ENCODE measurements around the gene FBLN1. TPM values are rescaled to one million over a fixed set of nuclear protein-coding genes. Genes with fewer than 3 reads are reported as not detected.
"Not testable (repeated sequence)": the region's sequence is repeated elsewhere in the genome, so short reads cannot be mapped to it uniquely, and the experiment has no call there.

Gene FBLN1
- polyA plus RNA-seq, 1 experiment: 1,033 TPM

GRCh38 chr22:45590262-45590661 lies 87.6 kb downstream of the FBLN1 start:
- Histone ChIP-seq H3K36me3 (ENCODE audit: control insufficient read depth, insufficient read depth, low read length) (peaks cover 71% of the 10 kb centered on the region), H3K4me3 (ENCODE audit: low read depth, low read length) (no peak overlapping the region), H3K27me3 (ENCODE audit: control insufficient read depth, insufficient read depth, low read length) (no peaks in the 10 kb centered on the region)
- CTCF ChIA-PET: no interaction called here
- no peak for DNase-seq (ENCODE audit: low read depth)
- POLR2A ChIA-PET: no interaction called here
- TF ChIP-seq CTCF (IDR thresholded peaks at IDR 0.05; ENCODE audit: insufficient read depth, low read depth, low read length): no peak

GRCh38 chr22:45591633-45592213 lies 89.0 kb downstream of the FBLN1 start:
- CTCF ChIA-PET: interaction anchor here (1.0 to 1.2 kb wide), 2 partner anchors 14 to 53 kb away, joined by 3 to 7 read pairs; no protein-coding TSS in a partner anchor
- H3K4me3 ChIP-seq (ENCODE audit: low read depth, low read length); H3K27me3 ChIP-seq (ENCODE audit: control insufficient read depth, insufficient read depth, low read length); POLR2A ChIA-PET; DNase-seq (ENCODE audit: low read depth): not testable (repeated sequence)
- H3K36me3 ChIP-seq (ENCODE audit: control insufficient read depth, insufficient read depth, low read length): peaks cover 59% of the 10 kb centered on the region

GRCh38 chr22:45594123-45594941 lies 91.6 kb downstream of the FBLN1 start:
- POLR2A ChIA-PET: no interaction called here
- Histone ChIP-seq H3K4me3 (ENCODE audit: low read depth, low read length) (no peak overlapping the region), H3K27me3 (ENCODE audit: control insufficient read depth, insufficient read depth, low read length) (no peaks in the 10 kb centered on the region), H3K36me3 (ENCODE audit: control insufficient read depth, insufficient read depth, low read length) (peaks cover 67% of the 10 kb centered on the region)
- CTCF ChIA-PET: interaction anchor here (0.6 kb wide), 1 partner anchor 18 kb away, joined by 3 read pairs; no protein-coding TSS in a partner anchor
- no peak for DNase-seq (ENCODE audit: low read depth)
- no peak for TF ChIP-seq CTCF (IDR thresholded peaks at IDR 0.05; ENCODE audit: insufficient read depth, low read depth, low read length)

- ChIA-PET CTCF (no interaction called here), POLR2A (no interaction called here)
- H3K36me3 ChIP-seq (ENCODE audit: control insufficient read depth, insufficient read depth, low read length): peaks cover 62% of the 10 kb centered on the region
- no peak for DNase-seq (ENCODE audit: low read depth)
- no peak overlapping the region for H3K4me3 ChIP-seq (ENCODE audit: low read depth, low read length)
- TF ChIP-seq CTCF (IDR thresholded peaks at IDR 0.05; ENCODE audit: insufficient read depth, low read depth, low read length): no peak
- no peaks in the 10 kb centered on the region for H3K27me3 ChIP-seq (ENCODE audit: control insufficient read depth, insufficient read depth, low read length)
Measured at GRCh38 chr22:45597460-45598192, 94.9 kb downstream of the FBLN1 start.

- Histone ChIP-seq H3K4me3 (ENCODE audit: low read depth, low read length) (no peak overlapping the region), H3K36me3 (ENCODE audit: control insufficient read depth, insufficient read depth, low read length) (peaks cover 51% of the 10 kb centered on the region), H3K27me3 (ENCODE audit: control insufficient read depth, insufficient read depth, low read length) (no peaks in the 10 kb centered on the region)
- DNase-seq (ENCODE audit: low read depth): no peak
- POLR2A ChIA-PET: no interaction called here
- CTCF ChIA-PET: interaction anchor here (1.1 kb wide), 1 partner anchor 265 kb away, joined by 3 read pairs; no protein-coding TSS in a partner anchor
- no peak for TF ChIP-seq CTCF (IDR thresholded peaks at IDR 0.05; ENCODE audit: insufficient read depth, low read depth, low read length)
Measured at GRCh38 chr22:45598596-45599217, 96.0 kb downstream of the FBLN1 start.

All from BJ (cell line).